ENCODE data around the gene FAM216A. TPM values are rescaled to one million over a fixed set of nuclear protein-coding genes. Genes with fewer than 3 reads are reported as not detected.

The FAM216A gene
- total and polyA plus RNA-seq, 2 of the 4 experiments (the other 2 are of a cell fraction), result 14.0 to 31.1 TPM

Small RNAs within 50 kb of the gene (microRNA-seq; reads per million reads assigned to microRNA genes)
- not detected for gene RF00278 (ENCODE audit: insufficient read depth, insufficient read length)

Small RNAs within 50 kb of the gene (small RNA-seq; reads per million reads assigned to genes)
- gene RF00278, result 0 reads per million in 5 experiments

Other genes with a start within 250 kb of the FAM216A start
- 225 and 230 TPM in 2 replicates for gene ATP2A2, start 187.6 kb upstream of the FAM216A start, total RNA-seq (2012; rRNA removed)
- gene ATP2A2, start 187.6 kb upstream of the FAM216A start, polyA plus RNA-seq (2012; rRNA removed), result 148 and 166 TPM in 2 replicates
- 57.9 and 61.4 TPM in 2 replicates for gene ANAPC7, start 65.1 kb upstream of the FAM216A start, total RNA-seq (2012; rRNA removed)
- 38.7 and 46.4 TPM in 2 replicates for gene ANAPC7, start 65.1 kb upstream of the FAM216A start, polyA plus RNA-seq (2012; rRNA removed)
- 204 and 234 TPM in 2 replicates for gene ARPC3, start 18.5 kb upstream of the FAM216A start, total RNA-seq (2012; rRNA removed)
- 85.6 and 192 TPM in 2 replicates for gene ARPC3, start 18.5 kb upstream of the FAM216A start, polyA plus RNA-seq (2012; rRNA removed)
- 7.7 and 24.7 TPM in 2 replicates for gene GPN3, start 588 bp upstream of the FAM216A start, total RNA-seq (2012; rRNA removed)
- gene GPN3, start 588 bp upstream of the FAM216A start, polyA plus RNA-seq (2012; rRNA removed), result 11.4 and 14.9 TPM in 2 replicates
- gene VPS29, start 33.3 kb downstream of the FAM216A start, total RNA-seq (2012; rRNA removed), result 102 and 150 TPM in 2 replicates
- gene VPS29, start 33.3 kb downstream of the FAM216A start, polyA plus RNA-seq (2012; rRNA removed), result 116 and 122 TPM in 2 replicates
- 0.18 and 0.56 TPM in 2 replicates for gene RAD9B, start 33.5 kb downstream of the FAM216A start, total RNA-seq (2012; rRNA removed)
- gene RAD9B, start 33.5 kb downstream of the FAM216A start, polyA plus RNA-seq (2012; rRNA removed), result 0.09 TPM in 2 replicates
- 4.1 and 4.7 TPM in 2 replicates for gene PPTC7, start 114.5 kb downstream of the FAM216A start, total RNA-seq (2012; rRNA removed)
- 5.9 and 6.8 TPM in 2 replicates for gene PPTC7, start 114.5 kb downstream of the FAM216A start, polyA plus RNA-seq (2012; rRNA removed)
- gene TCTN1, start 145.3 kb downstream of the FAM216A start, total RNA-seq (2012; rRNA removed), result 11.1 and 11.7 TPM in 2 replicates
- 17.5 and 18.8 TPM in 2 replicates for gene TCTN1, start 145.3 kb downstream of the FAM216A start, polyA plus RNA-seq (2012; rRNA removed)
- 1.4 and 2.0 TPM in 2 replicates for gene HVCN1, start 220.3 kb downstream of the FAM216A start, total RNA-seq (2012; rRNA removed)
- gene HVCN1, start 220.3 kb downstream of the FAM216A start, polyA plus RNA-seq (2012; rRNA removed), result 1.3 and 1.9 TPM in 2 replicates

Measured in IMR-90 (cell line).